GM08714 (cell line): ENCODE results near the gene PIM3.

Experiments
- H3K4me3 ChIP-seq: fragments of 200-500 bp; sonication (Bioruptor generic); 2 replicates; pipeline ENCODE4 v1.5.1; 2014; ENCODE audit warnings: mild to moderate bottlenecking, low read length, inconsistent platforms
- ZNF274 ChIP-seq: IDR thresholded peaks from 2 replicates; pipeline ENCODE4 v1.6.1; 2012; ENCODE audit warnings: mild to moderate bottlenecking, low read depth, low read length

The PIM3 gene

GRCh38 chr22:49923445-49923844 lies 37.1 kb upstream of the PIM3 start:
- no peak overlapping the region for H3K4me3 ChIP-seq
- TF ChIP-seq ZNF274, result no peak

DNA sequence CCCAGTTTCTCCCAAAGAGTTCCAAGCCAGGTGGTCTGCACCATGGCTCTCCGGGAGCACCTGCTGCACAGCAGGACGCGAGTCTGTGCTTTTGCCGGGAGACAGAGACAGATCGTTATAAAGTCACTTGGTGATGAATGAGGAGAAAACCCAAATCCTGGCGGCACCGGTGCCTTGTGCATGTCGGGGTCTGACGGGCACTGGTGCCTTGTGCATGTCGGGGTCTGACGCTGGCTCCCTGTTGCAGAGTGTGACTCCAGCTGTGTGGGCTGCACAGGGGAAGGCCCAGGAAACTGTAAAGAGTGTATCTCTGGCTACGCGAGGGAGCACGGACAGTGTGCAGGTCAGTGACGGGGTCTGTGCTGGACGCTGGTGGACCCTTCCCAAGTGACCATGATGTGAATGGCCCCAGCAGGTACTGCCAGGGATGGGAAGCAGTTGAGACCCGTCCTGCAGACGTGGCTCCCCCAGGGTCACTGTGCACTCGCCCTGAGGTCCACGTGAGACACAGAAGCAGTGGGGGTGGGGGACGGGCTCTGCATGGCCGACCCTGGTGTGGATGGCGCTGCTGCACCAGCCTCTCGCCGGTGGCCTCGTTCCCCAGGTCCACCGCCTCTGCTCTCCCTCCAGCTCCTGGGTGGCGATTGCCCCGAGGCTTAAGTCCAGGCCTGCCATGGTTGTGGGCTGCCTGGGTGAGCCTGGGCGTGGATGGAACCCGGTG lies 36.3 kb upstream of the PIM3 start:
- no peak for TF ChIP-seq ZNF274
- no peak overlapping the region for H3K4me3 ChIP-seq

GRCh38 chr22:49925525-49926128 lies 34.9 kb upstream of the PIM3 start:
- TF ChIP-seq ZNF274, result no peak
- peak overlapping the region; percentile 7; the same call in 1 of the 2 replicates for H3K4me3 ChIP-seq

DNA sequence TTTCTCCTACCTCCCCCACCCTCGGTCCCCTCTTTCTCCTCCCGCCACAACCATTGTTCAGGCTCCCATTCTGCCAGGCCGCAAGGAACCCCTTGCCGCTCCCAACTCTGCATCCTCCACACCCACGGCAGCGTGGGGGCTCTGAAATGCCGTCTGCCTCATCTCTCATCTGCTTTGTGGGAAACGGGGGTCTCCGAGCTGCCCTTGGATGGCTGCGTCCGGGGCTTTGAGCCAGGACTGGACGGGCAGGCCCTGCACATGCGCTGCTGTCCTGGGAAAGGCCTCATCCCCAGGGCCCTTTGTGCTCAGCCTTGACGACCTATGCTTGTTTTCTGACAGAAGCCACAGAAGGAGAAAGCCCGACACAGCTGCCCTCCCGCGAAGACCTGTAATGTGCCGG lies 33.7 kb upstream of the PIM3 start:
- no peak overlapping the region for H3K4me3 ChIP-seq
- no peak for TF ChIP-seq ZNF274

DNA sequence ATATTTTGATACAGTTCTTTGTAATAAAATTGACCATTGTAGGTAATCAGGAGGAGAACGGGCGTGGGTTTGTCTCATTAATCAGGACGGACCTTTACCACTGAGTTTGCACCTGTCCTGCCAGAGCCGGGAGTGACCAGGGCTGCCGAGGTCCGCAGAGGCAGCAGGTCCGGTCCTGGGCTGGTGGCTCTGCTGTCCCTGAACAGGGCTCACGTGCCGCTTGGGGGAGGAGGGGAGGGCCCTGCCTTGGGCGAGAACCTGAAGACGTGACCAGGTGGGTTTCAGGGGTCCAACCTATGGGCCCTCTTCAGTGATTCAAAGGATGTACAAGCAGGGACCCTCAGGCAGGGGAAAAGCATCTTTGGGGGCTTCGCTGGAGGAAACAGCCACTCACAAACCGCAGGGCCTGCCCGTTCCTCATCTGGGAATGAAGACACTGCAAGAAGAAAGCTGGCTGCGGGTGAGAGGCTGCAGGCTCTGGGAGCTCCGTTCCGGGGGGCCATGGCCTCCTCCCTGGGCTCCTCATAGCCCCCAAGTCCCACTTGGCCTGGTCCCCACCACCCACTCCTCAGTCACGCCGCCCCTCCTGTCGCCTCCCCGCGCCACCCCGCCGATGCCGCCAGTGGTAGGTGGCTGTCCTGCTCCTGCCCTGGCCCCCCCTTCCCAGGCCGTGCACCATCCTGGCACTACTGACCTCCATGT lies 32.9 kb upstream of the PIM3 start:
- no peak overlapping the region for H3K4me3 ChIP-seq
- TF ChIP-seq ZNF274, result no peak

- TF ChIP-seq ZNF274, result no peak
- no peak overlapping the region for H3K4me3 ChIP-seq
These were observed 32.4 kb upstream of the PIM3 start for GRCh38 chr22:49928185-49928495.

DNA sequence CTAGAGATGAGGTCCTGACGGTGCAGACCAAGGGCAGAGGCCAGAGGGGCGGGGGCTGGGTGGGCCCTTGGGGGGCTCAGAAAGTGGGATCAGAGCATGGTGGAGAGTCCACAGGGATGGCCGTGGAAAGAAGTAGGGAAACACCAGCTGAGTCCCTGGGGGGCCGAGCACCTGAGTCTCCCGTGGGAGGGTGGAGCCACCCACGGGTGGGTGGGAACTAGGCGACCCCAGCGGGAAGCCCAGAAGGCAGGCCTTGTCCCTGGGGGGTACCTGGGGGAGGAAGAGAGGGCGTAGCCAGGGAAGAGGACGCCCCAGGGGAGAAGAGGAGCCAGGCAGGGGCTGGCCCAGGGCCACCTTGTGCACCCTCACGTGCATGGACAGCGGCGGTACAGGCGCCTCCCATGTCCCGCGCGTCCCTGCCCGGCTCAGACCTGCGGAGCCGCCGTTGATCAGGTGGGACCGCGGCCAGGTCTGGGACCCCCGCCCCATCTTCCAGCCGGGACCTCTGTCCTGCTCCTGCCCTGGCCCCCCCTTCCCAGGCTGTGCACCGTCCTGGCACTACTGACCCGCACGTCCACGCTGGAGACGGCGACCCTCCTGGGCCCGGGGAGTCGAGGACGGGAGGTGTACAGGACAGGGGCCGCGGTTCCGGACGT lies 31.9 kb upstream of the PIM3 start:
- no peak for TF ChIP-seq ZNF274
- H3K4me3 ChIP-seq, result no peak overlapping the region

DNA sequence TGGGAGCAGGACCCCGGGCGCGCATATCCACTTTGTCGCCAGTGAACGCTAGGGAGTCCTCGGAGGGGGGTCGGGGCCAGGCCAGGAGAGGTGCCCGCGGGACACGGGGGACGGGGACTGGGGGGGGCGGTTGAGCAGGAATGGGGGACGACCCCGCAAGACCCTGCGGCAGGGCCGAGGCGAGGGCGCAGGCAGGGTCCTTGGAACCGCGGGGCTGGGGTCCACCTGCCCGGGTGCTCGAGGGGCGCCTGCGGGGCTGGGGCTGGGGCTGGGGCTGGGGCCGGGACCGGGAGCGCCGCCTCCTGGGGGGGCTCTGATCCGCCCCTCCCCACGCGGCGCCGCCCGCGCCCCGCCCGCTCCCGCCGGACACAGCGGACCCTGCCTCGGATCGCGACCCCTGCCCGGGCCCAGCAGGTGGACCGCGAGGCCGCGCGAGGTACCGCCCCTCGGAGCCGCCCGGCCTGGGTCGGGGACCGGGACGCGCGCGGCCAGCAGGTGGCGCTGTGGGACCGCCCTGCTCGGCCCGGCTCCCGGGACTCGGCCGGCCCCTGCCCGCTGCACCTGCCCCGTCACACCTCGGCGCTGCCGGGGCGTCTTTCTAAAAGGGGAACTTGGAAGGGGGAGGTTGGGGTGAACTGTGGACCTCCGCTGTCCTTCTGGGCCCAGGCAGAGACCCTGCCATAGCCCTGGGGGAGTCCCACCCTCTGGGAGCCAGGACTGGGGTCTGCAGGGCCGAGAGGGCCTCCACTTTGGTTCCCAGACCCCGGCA lies 31.2 kb upstream of the PIM3 start:
- no peak for TF ChIP-seq ZNF274
- H3K4me3 ChIP-seq, result no peak overlapping the region

DNA sequence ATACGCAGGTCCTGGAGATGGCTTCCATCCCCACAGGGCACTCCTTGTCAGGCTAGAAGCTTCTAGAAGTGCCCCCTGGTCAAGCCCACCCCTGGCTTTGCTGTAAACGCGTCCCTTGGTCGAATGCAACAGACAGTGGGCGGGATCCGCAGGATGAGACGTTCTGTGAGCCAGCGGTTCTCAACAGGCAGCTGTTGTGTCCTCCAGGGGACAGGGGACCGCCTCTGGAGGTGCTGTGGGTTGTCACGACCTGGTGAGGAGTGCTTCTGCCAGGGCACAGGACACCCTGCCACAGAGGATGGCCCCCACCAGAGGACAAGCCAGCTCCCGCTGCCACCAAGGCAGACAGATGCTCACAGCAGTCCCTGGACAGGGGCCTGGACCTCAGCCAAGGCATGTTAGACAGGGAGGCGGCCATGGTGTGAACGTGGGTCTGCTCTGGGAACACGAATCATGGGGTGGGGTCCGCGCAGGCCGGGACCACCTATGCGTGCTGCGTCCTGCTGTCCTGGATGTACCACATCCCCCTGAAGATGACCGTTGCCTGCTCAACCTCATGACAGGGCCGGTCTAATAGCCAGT lies 30.5 kb upstream of the PIM3 start:
- no peak for TF ChIP-seq ZNF274
- no peak overlapping the region for H3K4me3 ChIP-seq

DNA sequence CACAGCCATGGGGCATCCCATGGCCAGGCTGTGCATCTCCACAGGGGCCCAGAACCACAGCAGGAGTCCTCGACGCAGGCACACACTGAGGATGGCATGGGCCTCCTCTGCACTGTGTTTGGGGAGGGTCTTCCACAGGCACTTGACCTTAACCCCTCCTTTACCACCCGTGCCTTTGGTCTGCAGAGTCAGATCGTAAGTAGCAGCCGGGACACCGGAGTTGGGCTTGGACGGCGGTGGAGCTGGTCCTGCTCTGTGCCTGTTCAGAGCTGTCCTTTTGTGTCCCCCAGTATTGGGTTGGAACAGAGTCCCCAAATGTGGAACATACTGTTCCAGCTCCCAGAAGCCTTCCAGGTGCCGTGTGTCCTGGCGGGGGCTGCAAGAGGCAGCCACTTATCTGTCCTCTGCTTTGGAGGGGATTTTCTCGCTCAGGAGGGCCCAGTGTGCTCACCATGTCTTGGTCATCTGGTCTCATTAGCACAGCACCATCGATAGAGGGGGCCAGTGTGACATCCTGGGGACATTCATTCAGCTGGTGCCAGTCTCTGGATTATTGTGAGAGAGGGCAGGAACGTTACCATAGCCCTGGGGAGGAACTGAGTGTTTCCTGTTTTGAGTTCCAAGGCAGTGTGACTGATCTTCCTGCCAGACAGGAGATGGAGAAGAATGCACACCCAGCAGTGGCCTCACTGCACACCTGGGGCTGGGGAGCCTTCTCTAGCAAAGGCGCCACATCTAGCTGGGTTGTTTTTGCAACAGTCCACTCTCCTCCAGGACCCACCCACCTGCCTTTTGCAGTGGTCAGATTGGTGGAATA lies 29.8 kb upstream of the PIM3 start:
- TF ChIP-seq ZNF274, result no peak
- H3K4me3 ChIP-seq, result no peak overlapping the region

DNA sequence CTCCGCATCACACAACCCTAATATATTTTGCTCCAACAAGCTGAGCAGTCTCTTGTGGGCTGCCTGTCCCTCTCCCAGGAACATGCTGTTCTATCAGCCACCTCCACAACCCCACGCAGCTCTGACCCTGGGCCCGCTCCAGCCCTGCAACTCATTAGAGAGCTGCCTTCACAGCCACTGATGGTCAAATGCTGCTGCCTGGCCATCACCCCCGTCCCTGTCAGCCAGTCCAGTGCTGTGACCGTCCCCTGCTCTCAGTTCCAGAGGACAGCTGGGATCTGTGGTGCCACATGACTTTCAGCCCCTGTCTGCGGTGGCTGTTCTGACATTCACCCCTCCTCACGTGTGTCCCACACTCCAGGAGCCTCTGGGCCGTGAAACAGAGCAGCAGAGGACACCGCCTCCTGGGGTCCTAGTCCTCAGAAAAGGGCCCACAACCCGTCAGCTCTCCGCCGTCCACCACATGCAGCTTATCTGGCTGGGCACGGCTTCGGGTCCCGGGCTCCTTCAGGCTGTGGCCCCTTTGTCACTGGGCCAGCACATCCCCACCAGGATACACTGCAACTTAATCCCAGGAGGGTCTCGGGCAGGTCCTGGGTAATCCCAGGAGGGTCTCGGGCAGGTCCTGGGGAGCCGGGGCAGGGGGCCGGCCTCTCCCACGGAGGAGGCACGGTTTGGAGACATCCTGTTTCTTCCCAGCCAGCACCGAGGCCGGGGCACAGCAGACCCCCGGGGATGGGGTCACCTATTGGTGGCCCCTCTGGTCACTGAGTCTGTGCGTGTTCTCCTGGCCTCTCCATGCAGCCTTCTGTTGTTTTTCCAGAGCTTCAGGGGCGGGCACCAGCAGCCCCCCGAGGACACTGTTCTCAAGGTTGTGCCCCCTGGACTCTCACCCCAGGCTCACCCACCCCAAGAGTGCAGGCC lies 27.1 kb upstream of the PIM3 start:
- TF ChIP-seq ZNF274, result no peak
- no peak overlapping the region for H3K4me3 ChIP-seq
